Cardiac fibroblast (primary cell): Measurements from ENCODE around the gene SEPTIN8.

Experiments
- DNase-seq, 2 donors: peaks; one replicate each; pipeline versions ENCODE4 v3.0.0 to v3.0.0-alpha.2; 2010; ENCODE audit warnings: low read depth in 2 of 2
- H3K4me3 ChIP-seq, 2 donors: replicated peaks in 1 of 2; 1 replicate in 1 of 2; 2 replicates in 1 of 2; pipeline ENCODE4 v1.5.1; 2011; ENCODE audit warnings: low read depth in 2 of 2, low read length in 2 of 2, mild to moderate bottlenecking in 2 of 2, moderate library complexity in 1 of 2
- TF ChIP-seq, protein P1 (sequence below): IDR thresholded peaks from one replicate; pipeline ENCODE4 v1.5.1; 2011; ENCODE audit warnings: low read depth, mild to moderate bottlenecking, low read length, inconsistent platforms

Gene SEPTIN8

DNA sequence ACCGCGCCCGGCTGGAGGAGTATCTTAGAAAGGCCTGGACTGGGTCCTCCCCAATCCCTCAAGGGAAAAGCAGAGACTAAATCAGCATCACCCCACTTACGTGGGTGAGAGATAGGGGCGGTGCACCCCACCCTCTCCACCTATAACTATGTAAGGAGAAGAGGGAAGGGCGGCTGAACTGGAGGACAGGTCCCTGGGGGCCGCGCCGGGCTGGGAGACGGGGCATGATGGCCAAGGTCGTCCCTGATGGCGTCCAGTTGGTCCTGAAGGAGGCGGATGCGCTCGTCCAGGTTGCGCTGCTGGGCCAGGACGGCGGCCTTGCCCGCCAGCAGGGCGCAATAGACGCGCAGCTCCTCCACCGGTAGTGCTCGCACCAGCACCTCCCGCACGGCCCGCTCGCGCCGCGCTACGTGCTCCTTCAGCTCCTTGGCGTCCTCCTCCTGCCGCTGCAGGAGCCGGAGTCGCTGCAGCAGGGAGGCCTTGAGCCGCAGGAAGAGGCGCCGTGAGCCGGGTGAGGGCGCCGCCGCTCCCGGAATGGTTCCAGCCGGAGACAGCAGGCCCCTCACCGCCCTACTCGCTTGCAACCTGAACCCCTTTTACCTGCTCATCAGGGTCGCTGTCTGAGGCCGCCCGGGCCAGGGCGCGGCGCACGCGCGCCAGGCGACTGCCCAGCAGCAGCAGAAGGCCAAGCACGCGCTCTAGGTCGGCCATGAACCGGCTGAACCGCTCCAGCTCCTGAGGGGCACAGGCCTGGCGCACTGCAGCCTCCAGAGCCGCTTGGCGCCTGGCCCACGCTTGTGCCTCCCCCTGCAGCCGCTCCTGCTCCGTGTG lies 45.8 kb upstream of the SEPTIN8 start:
- DNase-seq = peak in 1 of 2 donors; percentile 44
- no peak overlapping the region for H3K4me3 ChIP-seq
- TF ChIP-seq, protein P1, sequence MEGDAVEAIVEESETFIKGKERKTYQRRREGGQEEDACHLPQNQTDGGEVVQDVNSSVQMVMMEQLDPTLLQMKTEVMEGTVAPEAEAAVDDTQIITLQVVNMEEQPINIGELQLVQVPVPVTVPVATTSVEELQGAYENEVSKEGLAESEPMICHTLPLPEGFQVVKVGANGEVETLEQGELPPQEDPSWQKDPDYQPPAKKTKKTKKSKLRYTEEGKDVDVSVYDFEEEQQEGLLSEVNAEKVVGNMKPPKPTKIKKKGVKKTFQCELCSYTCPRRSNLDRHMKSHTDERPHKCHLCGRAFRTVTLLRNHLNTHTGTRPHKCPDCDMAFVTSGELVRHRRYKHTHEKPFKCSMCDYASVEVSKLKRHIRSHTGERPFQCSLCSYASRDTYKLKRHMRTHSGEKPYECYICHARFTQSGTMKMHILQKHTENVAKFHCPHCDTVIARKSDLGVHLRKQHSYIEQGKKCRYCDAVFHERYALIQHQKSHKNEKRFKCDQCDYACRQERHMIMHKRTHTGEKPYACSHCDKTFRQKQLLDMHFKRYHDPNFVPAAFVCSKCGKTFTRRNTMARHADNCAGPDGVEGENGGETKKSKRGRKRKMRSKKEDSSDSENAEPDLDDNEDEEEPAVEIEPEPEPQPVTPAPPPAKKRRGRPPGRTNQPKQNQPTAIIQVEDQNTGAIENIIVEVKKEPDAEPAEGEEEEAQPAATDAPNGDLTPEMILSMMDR = no peak

DNA sequence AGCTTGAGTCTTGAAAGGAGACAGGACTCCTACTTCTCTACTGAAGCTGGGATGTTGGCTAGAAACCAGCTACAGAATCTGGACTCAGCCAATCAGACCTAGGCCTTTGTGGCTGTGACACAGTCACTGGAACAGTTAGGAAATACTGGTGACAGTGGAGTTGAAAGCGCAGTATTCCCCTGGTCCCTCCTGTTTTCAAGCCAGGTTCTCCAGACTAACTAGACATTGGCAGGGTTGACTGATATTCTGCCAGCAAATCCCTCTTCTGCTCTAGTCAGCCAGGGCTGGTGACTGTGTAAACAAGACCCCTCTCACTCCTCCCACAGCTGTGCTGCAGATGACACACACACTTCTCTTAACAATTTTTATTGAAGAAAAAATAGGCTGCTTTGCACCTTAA lies 44.8 kb upstream of the SEPTIN8 start:
- no peak overlapping the region for H3K4me3 ChIP-seq
- DNase-seq = peak in 1 of 2 donors; percentile 30
- TF ChIP-seq, protein P1 = no peak

DNA sequence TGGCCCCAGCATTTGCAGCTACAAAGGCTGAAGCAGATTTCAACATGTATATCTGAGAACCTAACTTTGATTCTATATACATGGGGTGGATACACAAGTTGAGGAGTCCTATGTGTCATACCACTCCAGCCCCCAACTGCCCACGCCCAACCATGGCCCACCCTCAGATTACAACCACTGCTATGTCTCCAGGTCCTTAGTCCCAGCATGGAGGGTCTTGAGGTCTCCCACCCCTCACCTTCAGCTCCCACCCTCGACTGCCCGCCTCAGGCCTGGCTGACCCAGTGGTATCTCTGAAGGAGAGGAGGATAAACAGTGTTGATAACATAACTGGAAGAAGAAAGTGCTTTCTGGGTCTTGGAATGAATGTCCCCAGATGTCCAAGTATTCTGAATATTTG lies 44.3 kb upstream of the SEPTIN8 start:
- no peak for DNase-seq
- TF ChIP-seq, protein P1 = no peak
- no peak overlapping the region for H3K4me3 ChIP-seq

DNA sequence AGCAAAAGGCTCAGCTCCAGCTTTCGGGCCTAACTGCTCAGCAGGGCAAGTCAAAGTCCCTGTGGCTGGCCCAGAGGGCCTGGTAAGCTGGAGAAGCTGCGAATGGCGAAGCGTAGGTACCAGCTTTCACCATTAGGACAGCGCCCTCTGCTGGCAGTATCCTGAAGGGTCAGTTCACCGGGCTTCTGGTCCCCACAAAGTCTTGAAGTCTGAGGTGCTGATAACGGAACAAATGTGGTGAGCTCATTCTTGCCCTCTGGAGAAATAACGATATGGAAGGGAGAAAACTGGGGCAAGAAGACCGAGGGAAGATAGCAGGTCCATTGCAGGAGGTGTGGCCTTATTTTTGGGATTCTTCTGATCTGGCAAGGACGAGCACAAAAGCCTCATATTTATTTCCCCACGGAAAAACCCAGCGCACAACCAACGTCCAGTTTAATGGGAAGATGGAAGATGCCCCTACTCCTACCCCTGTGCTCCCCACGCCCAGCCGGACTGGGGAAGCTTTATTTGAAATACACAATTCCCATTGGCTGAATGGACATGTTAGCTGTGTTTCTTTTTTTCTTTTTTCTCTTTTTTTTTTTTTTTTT lies 43.2 kb upstream of the SEPTIN8 start:
- TF ChIP-seq, protein P1 = peak; percentile 86
- DNase-seq = peak; percentile 94
- no peak overlapping the region for H3K4me3 ChIP-seq

DNA sequence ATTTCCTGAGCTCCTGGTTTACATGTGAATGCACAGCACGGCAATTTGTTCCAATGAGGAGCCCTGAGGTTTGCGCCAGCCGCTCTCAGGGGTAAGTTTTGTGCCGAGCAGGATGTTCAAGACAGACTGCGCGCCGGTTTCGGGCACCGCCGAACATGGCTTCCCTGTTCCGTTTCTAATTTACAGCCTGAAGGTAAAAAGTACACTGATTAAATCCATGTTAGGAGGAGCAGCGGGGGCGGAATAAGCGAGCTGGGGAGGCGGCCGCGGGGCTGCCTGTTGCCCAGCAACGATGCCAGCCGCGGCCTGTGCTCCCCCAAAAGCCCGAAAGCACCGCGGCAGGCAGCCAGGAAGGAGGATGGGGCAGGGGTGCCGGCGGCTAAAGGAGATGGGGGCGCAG lies 42.4 kb upstream of the SEPTIN8 start:
- TF ChIP-seq, protein P1 = no peak
- H3K4me3 ChIP-seq = no peak overlapping the region
- no peak for DNase-seq

DNA sequence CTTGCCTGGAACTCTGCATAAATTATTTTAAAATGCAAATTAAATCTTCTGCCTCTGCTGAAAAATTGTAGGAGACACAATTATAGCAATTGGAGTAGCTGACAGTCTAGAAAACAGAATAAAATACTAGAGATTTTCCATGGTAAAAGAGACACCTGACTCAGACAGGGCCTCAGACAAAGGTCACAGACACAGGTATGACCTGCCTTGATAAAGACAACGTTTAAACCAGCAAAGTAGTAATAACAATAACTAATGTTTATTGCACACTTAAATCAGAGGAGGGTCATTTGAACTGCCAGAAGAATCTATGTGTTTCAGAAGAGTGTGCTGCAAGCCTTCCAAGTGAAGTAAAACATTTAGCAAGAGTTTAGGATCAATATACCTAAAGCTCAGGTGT lies 40.0 kb upstream of the SEPTIN8 start:
- DNase-seq = no peak
- no peak overlapping the region for H3K4me3 ChIP-seq
- TF ChIP-seq, protein P1 = no peak
